CD14-positive monocyte (primary cell): ENCODE results near the gene TMEM109. TPM values are rescaled to one million over a fixed set of nuclear protein-coding genes. Genes with fewer than 3 reads are reported as not detected.

Source experiments
- DNase-seq, 3 donors: peaks; one replicate each; pipeline ENCODE4 v3.0.0-alpha.2; 2011 to 2022
- H2AFZ ChIP-seq: 2 replicates; pipeline ENCODE4 v1.6.0; 2012; ENCODE audit warnings: mild to moderate bottlenecking, low read depth, low read length, inconsistent platforms; ENCODE audit not compliant: insufficient read depth, poor library complexity, severe bottlenecking
- H3K27ac ChIP-seq, 2 donors: 1 replicate in 1 of 2; 2 replicates in 1 of 2; pipeline ENCODE4 v1.5.1; 2012 to 2013; ENCODE audit warnings: low read length in 2 of 2, control low read depth in 1 of 2, inconsistent platforms in 1 of 2, low read depth in 1 of 2, mild to moderate bottlenecking in 1 of 2
- H3K27me3 ChIP-seq, 2 donors: one replicate each; pipeline versions ENCODE4 v1.6.0 to v1.6.1; 2011 to 2013; ENCODE audit warnings: low read length in 2 of 2; ENCODE audit not compliant: control insufficient read depth in 2 of 2, insufficient read depth in 2 of 2
- H3K36me3 ChIP-seq, 2 donors: replicated peaks in 1 of 2; 1 replicate in 1 of 2; 2 replicates in 1 of 2; pipeline versions ENCODE4 v1.5.1 to v1.6.1; 2012 to 2013; ENCODE audit warnings: low read length in 2 of 2, control low read depth in 1 of 2, inconsistent platforms in 1 of 2, mild to moderate bottlenecking in 1 of 2; ENCODE audit not compliant: insufficient read depth in 2 of 2, control insufficient read depth in 1 of 2
- H3K4me1 ChIP-seq, 2 donors: 1 replicate in 1 of 2; 2 replicates in 1 of 2; pipeline versions ENCODE4 v1.5.1 to v1.6.1; 2012 to 2013; ENCODE audit warnings: low read length in 2 of 2, control low read depth in 1 of 2, inconsistent platforms in 1 of 2, mild to moderate bottlenecking in 1 of 2, moderate library complexity in 1 of 2; ENCODE audit not compliant: insufficient read depth in 2 of 2, control insufficient read depth in 1 of 2
- H3K4me2 ChIP-seq: replicated peaks from 2 replicates; pipeline ENCODE3; 2012; ENCODE audit warnings: low read length, moderate library complexity, mild to moderate bottlenecking; ENCODE audit not compliant: poor library complexity, severe bottlenecking; ENCODE audit errors: extremely low read depth
- H3K4me3 ChIP-seq, 3 experiments: fragments of 200-600 bp in 1 of 3; sonication (generic) in 1 of 3; replicated peaks in 1 of 3; 1 replicate in 2 of 3; 2 replicates in 1 of 3; pipeline ENCODE4 v1.5.1; 2011 to 2013; ENCODE audit warnings: low read length in 3 of 3, mild to moderate bottlenecking in 3 of 3, control low read depth in 2 of 3, low read depth in 2 of 3, inconsistent platforms in 1 of 3, moderate library complexity in 1 of 3
- H3K79me2 ChIP-seq: 2 replicates; pipeline ENCODE4 v1.6.0; 2012; ENCODE audit warnings: mild to moderate bottlenecking, control low read depth, inconsistent platforms, low read length, moderate library complexity; ENCODE audit not compliant: insufficient read depth
- H3K9ac ChIP-seq: 2 replicates; pipeline ENCODE4 v1.6.0; 2017; ENCODE audit warnings: low read length, mild to moderate bottlenecking; ENCODE audit not compliant: insufficient read depth, poor library complexity, severe bottlenecking
- H3K9me3 ChIP-seq, 2 donors: replicated peaks in 1 of 2; 1 replicate in 1 of 2; 2 replicates in 1 of 2; pipeline versions ENCODE4 v1.5.1 to v1.6.1; 2012 to 2013; ENCODE audit warnings: low read length in 2 of 2, control low read depth in 1 of 2; ENCODE audit not compliant: control insufficient read depth in 1 of 2, insufficient read depth in 1 of 2
- H4K20me1 ChIP-seq: 2 replicates; pipeline ENCODE4 v1.6.0; 2012; ENCODE audit warnings: mild to moderate bottlenecking, low read length, control low read depth, moderate library complexity; ENCODE audit not compliant: insufficient read depth
- H3K27ac Mint-ChIP-seq, 7 donors: one replicate each; pipeline ENCODE4 v1.8.0; 2020; ENCODE audit warnings: mild to moderate bottlenecking in 7 of 7, mixed read lengths in 7 of 7, moderate library complexity in 6 of 7, inconsistent platforms in 2 of 7
- H3K27me3 Mint-ChIP-seq, 3 donors: one replicate each; pipeline ENCODE4 v1.8.0; 2021 to 2022; ENCODE audit warnings: low read depth in 3 of 3, mild to moderate bottlenecking in 3 of 3, mixed read lengths in 3 of 3, moderate library complexity in 3 of 3, inconsistent platforms in 1 of 3
- H3K36me3 Mint-ChIP-seq, 2 donors: one replicate each; pipeline ENCODE4 v1.8.0; 2020; ENCODE audit warnings: mixed read lengths in 2 of 2, inconsistent platforms in 1 of 2, mild to moderate bottlenecking in 1 of 2
- H3K4me1 Mint-ChIP-seq: one replicate; pipeline ENCODE4 v1.8.0; 2020; ENCODE audit warnings: mild to moderate bottlenecking, mixed read lengths
- H3K4me3 Mint-ChIP-seq, 2 donors: one replicate each; pipeline ENCODE4 v1.8.0; 2020; ENCODE audit warnings: mild to moderate bottlenecking in 2 of 2, mixed read lengths in 2 of 2, moderate library complexity in 1 of 2
- H3K9me3 Mint-ChIP-seq, 7 donors: one replicate each; pipeline ENCODE4 v1.8.0; 2020 to 2022; ENCODE audit warnings: mixed read lengths in 7 of 7, mild to moderate bottlenecking in 6 of 7, moderate library complexity in 6 of 7, inconsistent platforms in 2 of 7
- WGBS: methylation state at CpG from one replicate; pipeline ENCODE4 v1.1.5; 2013; ENCODE audit warnings: missing lambda C conversion rate; ENCODE audit not compliant: insufficient coverage; 5-methylcytosine and 5-hydroxymethylcytosine counted together
- intact Hi-C, 2 donors: fragments of 100-400 bp; cut with micrococcal nuclease; formaldehyde crosslinking; loops; one replicate each; pipeline versions ENCODE4 v1.15.0 to v1.15.1; 2023
- polyA plus RNA-seq, 3 donors: library from polyadenylated mRNA; depleted of rRNA in 1 of 3; unstranded in 2 of 3; stranded (reverse) in 1 of 3; fragments of 300-500 nt in 2 of 3; fragments of >200 nt in 1 of 3; fragmentation: Illumina TruSeq in 2 of 3; gene quantifications; 1 replicate in 2 of 3; 2 replicates in 1 of 3; pipeline ENCODE4 v1.2.3, GENCODE V29; 2012 to 2021
- TF ChIP-seq, protein P1 (sequence below): fragments of 200-600 bp; IDR thresholded peaks from one replicate; pipeline ENCODE4 v1.8.0; 2022; ENCODE audit warnings: antibody characterized with exemption, mild to moderate bottlenecking

Gene TMEM109
- polyA plus RNA-seq, 3 donors, result 22.7 to 112 (median 110) TPM

DNA sequence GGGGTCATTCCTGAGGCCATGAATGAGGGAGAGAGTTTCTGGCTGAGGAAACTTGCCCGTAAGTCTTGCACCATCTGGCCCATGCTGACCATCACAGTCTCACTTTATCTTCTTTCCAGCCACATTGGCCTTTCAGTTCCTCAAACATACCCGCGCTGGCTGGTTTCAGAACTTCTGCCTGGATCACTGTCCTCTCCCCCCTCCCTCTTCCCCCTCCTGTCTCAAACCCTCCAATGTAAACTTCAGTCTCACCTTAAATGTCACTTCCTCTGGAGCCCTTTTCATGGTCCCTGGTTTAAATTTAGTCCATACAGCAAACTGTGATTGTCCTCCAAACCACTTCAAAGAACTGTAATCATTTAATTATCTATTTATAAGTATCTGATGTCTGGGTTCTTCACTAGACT is 3.7 kb upstream of the TMEM109 start:
- Mint-ChIP-seq H3K36me3 (peaks cover 0 to 12% of the 10 kb centered on the region in 2 donors), H3K27me3 (peaks cover 0 to 6% (median 2%) of the 10 kb centered on the region in 3 donors), H3K4me3 (no peak overlapping the region), H3K9me3 (peaks cover 0 to 13% (median 6%) of the 10 kb centered on the region in 7 donors), H3K4me1 (peaks cover 76% of the 10 kb centered on the region), H3K27ac (peak overlapping the region; percentile 85 to 95 (median 90))
- 0% methylated on average over 3 of the region's 3 CpGs for WGBS
- Histone ChIP-seq H3K27me3 (no peaks in the 10 kb centered on the region), H3K27ac (peak overlapping the region; percentile 55 to 79), H3K36me3 (no peaks in the 10 kb centered on the region), H2AFZ (no peak overlapping the region), H3K4me3 (peak overlapping the region in 1 of 3 experiments; percentile 10), H3K4me1 (peaks cover 66 to 71% of the 10 kb centered on the region in 2 donors), H3K9me3 (no peaks in the 10 kb centered on the region), H3K79me2 (peaks cover 19% of the 10 kb centered on the region), H4K20me1 (peaks cover 13% of the 10 kb centered on the region), H3K4me2 (peak overlapping the region; percentile 10), H3K9ac (peak overlapping the region; percentile 6)
- peak; percentile 78 to 88 (median 86) for DNase-seq
- TF ChIP-seq, protein P1, sequence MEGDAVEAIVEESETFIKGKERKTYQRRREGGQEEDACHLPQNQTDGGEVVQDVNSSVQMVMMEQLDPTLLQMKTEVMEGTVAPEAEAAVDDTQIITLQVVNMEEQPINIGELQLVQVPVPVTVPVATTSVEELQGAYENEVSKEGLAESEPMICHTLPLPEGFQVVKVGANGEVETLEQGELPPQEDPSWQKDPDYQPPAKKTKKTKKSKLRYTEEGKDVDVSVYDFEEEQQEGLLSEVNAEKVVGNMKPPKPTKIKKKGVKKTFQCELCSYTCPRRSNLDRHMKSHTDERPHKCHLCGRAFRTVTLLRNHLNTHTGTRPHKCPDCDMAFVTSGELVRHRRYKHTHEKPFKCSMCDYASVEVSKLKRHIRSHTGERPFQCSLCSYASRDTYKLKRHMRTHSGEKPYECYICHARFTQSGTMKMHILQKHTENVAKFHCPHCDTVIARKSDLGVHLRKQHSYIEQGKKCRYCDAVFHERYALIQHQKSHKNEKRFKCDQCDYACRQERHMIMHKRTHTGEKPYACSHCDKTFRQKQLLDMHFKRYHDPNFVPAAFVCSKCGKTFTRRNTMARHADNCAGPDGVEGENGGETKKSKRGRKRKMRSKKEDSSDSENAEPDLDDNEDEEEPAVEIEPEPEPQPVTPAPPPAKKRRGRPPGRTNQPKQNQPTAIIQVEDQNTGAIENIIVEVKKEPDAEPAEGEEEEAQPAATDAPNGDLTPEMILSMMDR, result no peak
- intact Hi-C loops, result no loop called here

DNA sequence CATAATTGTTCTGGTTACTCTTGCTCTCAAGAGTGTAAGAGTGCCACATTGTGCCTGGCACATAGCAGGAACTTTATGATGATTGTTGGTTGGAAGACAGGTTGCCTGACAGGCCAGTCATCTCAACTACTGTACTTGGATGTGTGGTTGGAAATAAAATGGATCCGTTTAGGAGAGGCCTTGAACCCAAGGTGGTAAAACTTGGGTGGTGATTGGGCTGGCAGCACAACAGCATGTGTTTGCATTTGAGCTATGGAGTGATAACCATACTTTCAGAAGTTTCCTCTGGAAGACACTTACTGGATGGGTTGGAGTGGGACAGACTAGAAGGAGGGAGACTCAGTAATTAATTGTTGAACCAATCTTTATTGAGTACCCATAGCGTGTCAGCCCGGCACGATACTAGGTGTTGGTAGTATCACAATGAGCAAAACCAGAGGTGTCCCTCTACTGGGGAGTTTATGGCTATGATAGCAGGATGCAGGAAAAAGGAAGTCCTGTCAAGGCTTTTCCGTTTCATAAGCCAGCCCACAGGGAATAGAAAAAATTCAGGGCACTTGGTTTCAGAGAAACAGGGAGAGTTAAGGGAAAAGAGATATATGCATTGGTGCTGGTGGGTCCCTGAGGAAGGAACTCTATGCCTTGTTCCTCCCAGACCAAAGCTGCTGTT is 3.1 kb upstream of the TMEM109 start:
- Histone ChIP-seq H3K4me2 (peak overlapping the region; percentile 10), H3K4me3 (no peak overlapping the region), H2AFZ (no peak overlapping the region), H3K79me2 (peaks cover 19% of the 10 kb centered on the region), H4K20me1 (peaks cover 12% of the 10 kb centered on the region), H3K9me3 (no peaks in the 10 kb centered on the region), H3K4me1 (peaks cover 66 to 71% of the 10 kb centered on the region in 2 donors), H3K27ac (peak overlapping the region in 1 of 2 donors; percentile 79), H3K9ac (no peak overlapping the region), H3K36me3 (no peaks in the 10 kb centered on the region), H3K27me3 (no peaks in the 10 kb centered on the region)
- DNase-seq, result peak in 2 of 3 donors; percentile 55 to 62
- peaks cover under 1 to 13% of the 10 kb centered on the region in 2 donors for H3K36me3 Mint-ChIP-seq
- intact Hi-C loops, result no loop called here
- H3K4me3 Mint-ChIP-seq, result peak overlapping the region in 1 of 2 donors; percentile 21
- peaks cover 0 to 6% (median 2%) of the 10 kb centered on the region in 3 donors for H3K27me3 Mint-ChIP-seq
- peaks cover 0 to 13% (median 6%) of the 10 kb centered on the region in 7 donors for H3K9me3 Mint-ChIP-seq
- peaks cover 76% of the 10 kb centered on the region for H3K4me1 Mint-ChIP-seq
- TF ChIP-seq, protein P1, result peak; percentile 39
- 51% methylated on average over 5 of the region's 5 CpGs for WGBS
- H3K27ac Mint-ChIP-seq, result peak overlapping the region; percentile 85 to 95 (median 90)
